Activated CD8-positive, alpha-beta memory T cell treated with anti-CD3 and anti-CD28 coated beads, Interleukin-2, amount 50 U/mL, for 48 hours (primary cell): ENCODE data around the gene GFPT1.

Experiments used
- DNase-seq: peaks from one replicate; pipeline ENCODE4 v3.0.0-alpha.2; 2020

GFPT1 gene

GRCh38 chr2:69287544-69287943 lies 99.5 kb downstream of the GFPT1 start:
- DNase-seq, result no peak

GRCh38 chr2:69285379-69285894 lies 101.6 kb downstream of the GFPT1 start:
- no peak for DNase-seq

- DNase-seq, result no peak
These were observed 106.1 kb downstream of the GFPT1 start for GRCh38 chr2:69280796-69281412.

DNA sequence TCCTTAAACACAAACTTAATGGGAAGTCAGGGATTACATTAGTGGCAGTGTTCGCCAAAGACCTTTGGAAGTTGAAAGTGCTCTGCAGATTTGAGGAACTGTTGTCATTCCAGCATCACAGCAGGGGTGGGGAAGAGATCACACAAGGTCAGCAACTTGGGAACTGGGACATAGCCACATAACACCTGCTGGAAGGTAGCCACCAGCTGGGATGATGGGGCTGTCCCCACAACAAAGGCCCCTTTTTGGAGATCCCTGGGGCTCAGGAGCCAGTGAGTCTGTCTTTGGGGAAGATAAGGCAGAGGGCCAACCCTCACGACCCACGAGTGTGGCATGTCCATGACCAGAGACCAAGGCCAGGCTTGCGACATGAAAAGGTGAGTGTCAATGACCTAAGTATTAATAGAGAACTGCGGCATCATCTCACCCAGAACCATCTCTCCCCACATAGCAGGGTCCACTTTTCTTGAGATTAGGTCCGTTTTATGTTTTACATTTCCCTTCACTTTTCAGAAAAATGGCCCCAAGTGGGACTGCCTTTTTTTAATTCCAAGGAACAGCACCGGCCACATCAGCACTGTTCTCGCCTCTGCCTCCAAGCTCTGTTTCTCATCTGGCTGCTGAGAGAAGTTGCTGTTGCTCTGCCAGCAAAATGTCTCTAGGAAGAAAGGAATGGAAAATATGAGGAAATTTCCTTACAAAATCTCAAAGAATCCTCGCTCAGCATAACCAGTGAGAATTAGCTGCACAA lies 106.9 kb downstream of the GFPT1 start:
- no peak for DNase-seq

DNA sequence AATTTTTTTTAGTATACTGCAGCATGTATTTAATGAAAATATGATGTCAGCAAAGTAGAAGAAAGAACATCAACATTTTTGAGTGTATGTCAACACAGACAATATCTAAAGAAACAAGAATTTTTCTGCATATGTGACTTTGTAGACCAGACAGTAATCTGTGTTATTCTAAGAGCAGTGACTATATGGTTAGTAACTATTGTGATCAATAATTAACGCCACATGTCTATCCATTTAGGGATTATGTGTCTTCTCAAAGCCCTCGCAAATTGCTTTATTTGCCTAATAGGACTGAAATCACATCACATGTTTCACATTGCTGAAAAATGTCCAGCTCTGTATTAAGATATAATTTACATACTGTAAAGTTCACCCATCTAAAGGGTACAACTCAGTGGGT lies 107.8 kb downstream of the GFPT1 start:
- DNase-seq, result no peak

- no peak for DNase-seq
These were observed 108.7 kb downstream of the GFPT1 start for GRCh38 chr2:69278366-69278765.

DNA sequence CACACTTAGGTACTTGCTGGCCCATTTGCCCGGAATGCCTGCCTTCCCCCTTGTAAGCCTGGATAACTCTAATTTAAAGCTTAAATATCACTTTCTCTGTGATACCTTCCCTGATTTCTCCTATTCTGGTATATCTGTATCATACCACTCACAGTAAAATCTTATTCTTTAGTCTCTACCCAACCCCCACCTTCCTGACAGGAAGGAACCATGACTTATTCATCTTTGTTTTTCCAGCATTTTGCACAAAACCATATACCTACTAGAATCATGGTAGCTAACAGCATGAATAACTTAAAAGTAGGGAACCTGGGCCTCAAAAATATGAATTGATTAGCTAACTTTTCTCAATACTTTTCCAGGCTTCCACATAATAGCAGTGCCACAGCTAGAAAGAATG lies 111.5 kb downstream of the GFPT1 start:
- DNase-seq, result no peak

GRCh38 chr2:69272803-69273471 lies 114.1 kb downstream of the GFPT1 start:
- no peak for DNase-seq

GRCh38 chr2:69271831-69272257 lies 115.2 kb downstream of the GFPT1 start:
- DNase-seq, result no peak
